C1 segment of cervical spinal cord (tissue), 14 donors: ENCODE data around the gene PLEKHB1.
"Not testable (repeated sequence)": the region's sequence is repeated elsewhere in the genome, so short reads cannot be mapped to it uniquely, and the experiment has no call there.

Experiments used
- DNase-seq, 14 donors: peaks; one replicate each; lab custom pipeline; 2025; lab: John Stamatoyannopoulos, UW

The PLEKHB1 gene

GRCh38 chr11:73676552-73676951, 30.2 kb downstream of the PLEKHB1 start:
- not testable (repeated sequence) for DNase-seq

GRCh38 chr11:73680687-73681086, 34.3 kb downstream of the PLEKHB1 start:
- DNase-seq = no peak

GRCh38 chr11:73693899-73694525, 47.6 kb downstream of the PLEKHB1 start:
- DNase-seq = no peak

GRCh38 chr11:73705053-73705452, 58.7 kb downstream of the PLEKHB1 start:
- no peak for DNase-seq

- no peak for DNase-seq
Observed at GRCh38 chr11:73710964-73711363, 64.6 kb downstream of the PLEKHB1 start.
